Measurements from ENCODE around the gene NAPG.
"Not testable (repeated sequence)": the region's sequence is repeated elsewhere in the genome, so short reads cannot be mapped to it uniquely, and the experiment has no call there.

Gene NAPG

DNA sequence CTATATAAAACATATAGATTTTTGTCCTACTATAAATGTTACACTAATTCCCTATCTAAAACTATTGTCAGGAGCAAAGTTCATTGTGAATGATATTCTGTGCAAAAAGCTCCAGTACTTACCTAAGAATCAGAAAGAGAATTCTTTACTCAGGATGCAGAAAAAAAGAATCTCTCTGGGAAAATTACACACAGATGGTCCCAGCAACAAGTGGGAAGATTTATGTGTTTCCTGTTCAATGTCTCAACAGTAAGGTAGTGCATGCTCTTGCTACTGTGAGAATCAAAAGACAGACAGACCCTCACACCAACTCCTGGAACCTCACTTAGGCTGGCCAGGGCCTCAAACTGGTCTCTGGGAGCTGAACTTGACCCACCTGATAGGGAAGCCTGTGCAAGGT lies 11.2 kb upstream of the NAPG start:
- no peak for DNase-seq

GRCh38 chr18:10515456-10515855 lies 10.4 kb upstream of the NAPG start:
- peak; percentile 24 for DNase-seq

GRCh38 chr18:10516078-10516477 lies 9.7 kb upstream of the NAPG start:
- DNase-seq, result no peak

DNA sequence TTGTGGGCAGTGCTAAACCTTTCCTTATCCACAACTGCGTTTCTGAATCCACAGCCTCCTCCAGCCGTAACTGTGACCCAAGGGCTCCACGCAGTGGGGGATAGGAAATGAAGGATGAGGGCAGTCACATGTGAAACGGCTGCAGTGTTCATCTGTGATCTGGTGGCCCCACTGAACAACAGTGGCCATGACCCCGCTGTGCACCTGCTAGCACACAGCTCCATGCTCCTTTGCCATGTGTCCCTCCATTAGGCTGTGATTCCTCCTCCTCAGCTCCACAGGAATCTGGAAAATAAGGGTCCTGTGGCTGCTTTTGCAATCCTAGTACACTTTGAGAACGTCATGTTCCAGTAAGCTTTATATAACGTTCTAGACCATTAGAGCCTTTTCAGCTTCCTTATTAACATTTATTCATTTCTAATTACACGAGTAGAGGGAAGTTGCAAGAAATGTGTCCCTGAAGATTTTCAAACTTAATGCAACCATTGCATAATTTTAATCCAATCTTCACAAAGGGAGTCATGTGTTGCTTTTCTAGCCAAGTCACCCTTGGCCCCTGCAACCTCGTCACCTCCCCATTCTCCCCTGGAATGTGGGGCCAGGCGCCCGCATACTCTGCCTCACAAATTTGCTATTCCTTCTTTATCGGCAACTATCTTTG lies 7.1 kb upstream of the NAPG start:
- DNase-seq, result peak; percentile 49

- DNase-seq, result no peak
Measured at GRCh38 chr18:10519366-10519765, 6.5 kb upstream of the NAPG start.

DNA sequence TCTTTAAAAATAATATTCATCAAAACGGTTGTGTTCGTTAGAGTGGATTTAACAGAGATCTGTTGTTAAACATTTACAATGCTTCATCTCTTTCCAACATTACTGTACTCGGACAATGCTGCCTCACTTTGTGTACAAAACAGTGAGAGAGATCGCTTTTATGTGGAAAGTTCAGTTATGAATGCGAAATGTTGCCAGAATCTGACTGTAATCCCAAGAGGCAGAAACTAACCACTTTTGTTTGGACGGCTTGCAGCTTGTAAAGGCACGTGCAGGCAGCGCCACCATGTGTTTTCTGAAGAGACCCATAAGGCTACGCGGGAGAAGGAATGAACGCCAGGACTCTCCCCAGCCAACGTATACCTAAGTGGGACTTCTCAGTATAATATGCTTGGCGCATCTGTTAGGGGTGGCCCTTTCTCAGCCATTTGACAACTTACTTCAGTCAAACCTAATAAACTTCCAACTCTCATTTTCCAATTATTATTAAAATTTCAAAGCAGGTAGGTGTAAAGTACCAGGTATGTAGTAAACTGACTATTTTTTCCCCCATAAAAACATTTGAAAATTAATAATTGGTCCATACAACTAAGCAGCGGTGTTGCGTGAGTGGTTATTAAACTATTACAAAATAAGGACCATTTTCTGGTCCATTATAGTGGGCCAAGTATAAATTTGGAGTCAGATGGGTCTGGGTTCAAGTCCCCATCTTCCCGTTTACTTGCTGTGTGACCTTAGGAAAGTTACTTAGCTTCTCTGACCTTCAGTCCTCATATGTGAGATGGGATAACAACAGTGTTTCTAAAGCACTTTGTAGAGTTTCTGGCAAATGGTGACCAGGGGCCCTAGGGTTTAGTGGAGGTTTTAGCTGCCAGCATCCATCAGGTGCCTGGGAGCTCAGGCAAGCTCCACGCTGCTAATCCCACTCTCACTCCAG lies 5.6 kb upstream of the NAPG start:
- DNase-seq, result peak; percentile 86

- no peak for DNase-seq
Measured at GRCh38 chr18:10521566-10521965, 4.3 kb upstream of the NAPG start.

DNA sequence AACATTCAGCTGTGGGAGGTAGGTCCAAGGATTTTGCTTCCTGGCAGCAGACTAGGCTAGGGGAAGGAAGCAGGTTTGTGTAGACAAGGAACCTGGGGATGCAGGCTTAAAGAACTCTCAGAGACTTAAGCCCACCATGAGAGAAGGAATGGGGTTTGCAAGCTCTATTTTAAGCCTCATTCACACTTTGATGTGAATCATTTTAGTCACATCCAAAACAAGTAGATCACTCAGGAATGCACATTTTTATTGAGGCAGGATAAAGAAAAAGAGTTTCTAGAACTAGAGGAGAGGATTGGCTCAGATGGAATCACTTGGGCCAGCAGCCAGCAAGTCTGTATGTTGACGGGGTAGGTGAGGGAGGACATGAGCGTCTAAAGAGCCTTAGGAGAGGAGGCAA lies 3.3 kb upstream of the NAPG start:
- DNase-seq, result no peak

DNA sequence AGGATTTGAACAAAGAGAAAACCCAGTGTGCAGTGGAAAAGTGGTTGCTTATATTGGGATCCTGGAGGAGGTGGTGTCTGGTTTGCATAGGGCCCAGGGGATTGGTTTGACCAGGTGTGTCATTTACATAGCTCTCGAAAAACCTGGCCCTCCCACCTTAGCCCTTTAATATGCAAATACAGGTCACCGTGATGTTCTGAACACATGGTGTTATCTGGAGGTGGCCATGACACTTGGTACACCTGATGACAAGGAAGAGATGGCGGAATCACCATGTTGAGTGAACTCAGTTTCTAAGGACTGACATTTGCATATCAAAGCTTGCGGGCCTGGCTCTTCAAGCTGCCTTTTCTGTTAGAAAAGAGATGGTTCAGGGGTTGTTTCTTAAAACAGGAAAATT lies 2.3 kb upstream of the NAPG start:
- DNase-seq, result no peak

- peak; percentile 68 for DNase-seq
Measured at GRCh38 chr18:10524507-10525370, 1.1 kb upstream of the NAPG start.

DNA sequence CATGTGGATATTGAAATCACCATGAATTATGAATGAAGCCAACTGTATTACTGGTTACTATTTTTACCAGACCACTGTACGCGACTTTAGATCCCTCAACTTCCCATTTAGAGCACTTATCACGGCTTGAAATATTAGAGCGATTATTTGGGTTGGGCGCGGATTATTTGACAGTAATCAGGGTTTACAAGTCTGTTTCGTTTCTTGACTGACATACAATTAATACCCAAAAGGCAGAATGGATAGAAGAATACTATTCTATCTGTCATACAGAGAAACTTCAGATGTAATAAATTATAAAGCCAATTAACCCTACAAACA lies 496 bp upstream of the NAPG start:
- DNase-seq, result no peak

- peak; percentile 5 for DNase-seq
Measured at GRCh38 chr18:10526561-10526949, 728 bp downstream of the NAPG start.

DNA sequence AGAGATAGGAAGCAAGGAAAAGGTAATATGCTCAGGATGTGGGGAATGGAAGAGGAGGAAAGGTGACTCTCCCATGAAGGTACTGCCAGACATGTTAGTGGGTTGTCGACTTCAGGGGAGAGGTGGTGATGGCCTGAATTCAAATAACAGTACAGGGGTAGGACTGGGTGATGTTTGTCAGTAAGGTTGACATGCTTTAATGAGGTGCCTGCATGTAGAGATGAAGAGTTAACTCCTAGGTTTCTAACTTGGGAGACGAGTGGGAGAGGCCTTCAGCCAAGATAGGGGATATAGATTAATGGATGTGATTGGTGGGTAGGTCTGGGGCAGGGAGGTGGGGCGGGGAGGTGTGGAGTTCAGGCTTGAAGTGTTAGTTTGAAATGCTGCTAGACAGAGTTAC lies 2.6 kb downstream of the NAPG start:
- DNase-seq, result no peak

GRCh38 chr18:10530002-10530401 lies 4.2 kb downstream of the NAPG start:
- peak; percentile 67 for DNase-seq

DNA sequence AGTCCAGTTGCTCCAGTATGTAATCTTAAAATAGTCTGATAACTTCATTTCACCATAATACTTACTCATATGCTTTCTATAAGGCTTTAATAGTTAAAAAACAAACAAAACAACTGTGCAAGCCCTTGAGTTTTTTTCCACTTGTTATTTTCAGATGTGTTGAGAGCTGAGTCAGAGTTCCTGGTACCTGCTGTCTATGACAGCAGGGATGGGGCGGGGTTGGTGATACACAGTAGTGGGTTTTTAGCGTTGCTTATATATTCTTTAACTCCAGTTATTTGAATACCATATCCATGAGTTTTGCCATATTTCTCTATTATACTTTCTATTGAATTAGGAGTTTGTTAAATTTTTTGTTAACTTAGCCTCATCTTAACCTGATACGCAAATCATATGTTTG lies 5.0 kb downstream of the NAPG start:
- DNase-seq, result no peak

DNA sequence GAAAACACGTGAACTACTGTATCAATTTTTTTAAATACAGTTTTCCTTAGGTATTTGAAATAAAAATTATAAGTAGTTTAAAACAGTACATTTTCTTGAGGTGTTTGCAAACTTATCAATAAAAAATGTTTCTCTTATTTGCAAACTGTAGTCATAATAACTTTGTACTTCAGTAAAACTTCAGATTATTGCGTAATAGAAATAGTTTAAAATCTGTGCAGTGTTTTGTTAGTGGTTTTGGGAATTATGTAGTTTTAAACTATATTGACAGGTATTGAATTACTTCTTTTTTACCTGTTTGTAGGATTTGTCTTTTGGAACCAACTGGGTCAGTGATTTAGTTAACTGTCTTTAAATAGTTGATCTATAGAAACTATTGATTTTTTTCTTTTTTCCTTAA lies 7.3 kb downstream of the NAPG start:
- no peak for DNase-seq

- peak; percentile 38 for DNase-seq
Measured at GRCh38 chr18:10536280-10536679, 10.5 kb downstream of the NAPG start.

DNA sequence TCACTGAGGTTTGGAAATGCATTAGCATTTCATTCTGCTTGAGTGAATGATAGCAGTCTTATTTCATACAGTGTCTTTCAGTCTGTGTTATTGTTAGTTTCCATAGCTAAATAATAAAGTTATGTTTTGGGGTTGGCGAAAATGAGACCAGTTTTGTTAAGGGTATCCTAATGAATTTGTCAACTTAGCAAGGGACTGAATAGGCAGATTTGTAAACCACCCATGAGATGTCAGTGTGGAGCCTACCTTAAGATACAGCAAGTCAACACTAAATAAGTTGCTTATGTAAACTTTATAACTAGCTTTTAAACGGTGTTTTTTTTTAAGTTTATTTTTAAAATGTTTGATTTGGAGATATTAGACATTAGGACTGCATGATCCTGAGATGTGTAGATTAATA lies 11.9 kb downstream of the NAPG start:
- no peak for DNase-seq

DNA sequence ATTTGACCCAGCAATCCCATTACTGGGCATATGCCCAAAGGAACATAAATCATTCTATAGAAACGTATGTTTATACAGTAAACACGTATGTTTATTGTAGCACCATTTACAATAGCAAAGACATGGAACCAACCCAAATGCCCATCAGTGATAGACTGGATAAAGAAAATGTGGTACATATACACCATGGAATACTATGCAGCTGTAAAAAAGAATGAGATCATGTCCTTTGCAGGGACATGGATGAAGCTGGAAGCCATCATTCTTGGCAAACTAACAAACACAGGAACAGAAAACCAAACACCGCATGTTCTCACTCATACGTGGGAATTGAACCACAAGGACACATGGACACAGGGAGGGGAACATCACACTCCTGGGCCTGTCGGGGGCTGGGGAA lies 13.3 kb downstream of the NAPG start:
- not testable (repeated sequence) for DNase-seq

GRCh38 chr18:10543277-10543676 lies 17.4 kb downstream of the NAPG start:
- no peak for DNase-seq

GRCh38 chr18:10544093-10544748 lies 18.4 kb downstream of the NAPG start:
- DNase-seq, result no peak

DNA sequence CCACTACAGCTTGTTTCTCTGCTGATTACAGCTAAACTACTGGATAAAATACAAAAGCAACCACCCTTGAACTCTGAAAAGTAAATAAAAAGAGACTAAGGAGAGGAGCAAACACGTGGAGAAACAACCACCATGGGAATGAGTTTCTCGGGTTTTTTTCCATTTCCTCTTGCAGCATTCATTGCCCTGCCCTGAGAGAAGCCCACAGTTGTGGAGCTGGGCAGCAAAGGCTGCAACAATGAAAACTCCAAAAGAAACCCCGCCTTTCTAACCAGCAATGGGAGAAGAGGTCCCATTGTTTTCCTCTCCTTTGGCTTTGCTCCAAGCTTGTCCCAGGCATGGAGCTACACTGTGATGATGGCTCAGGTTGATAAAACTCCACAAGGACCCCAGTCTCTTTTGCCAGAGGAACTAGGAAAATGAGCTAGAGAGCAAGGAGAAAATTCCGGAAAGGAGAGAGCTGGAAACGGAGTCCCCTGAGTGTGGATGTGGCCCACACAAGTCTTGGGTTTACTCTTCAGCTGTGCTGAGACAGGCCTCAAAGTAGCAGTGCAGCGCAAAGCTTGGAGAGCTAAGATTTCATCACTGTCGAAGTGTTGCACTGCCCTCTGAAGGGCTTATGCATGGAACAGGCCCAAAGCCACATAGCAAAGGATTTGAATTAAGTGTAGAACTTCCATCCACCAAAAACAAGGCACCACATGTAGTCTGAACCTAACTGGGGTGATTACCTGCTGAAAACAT lies 20.9 kb downstream of the NAPG start:
- no peak for DNase-seq

Measured in suppressor macrophage treated with lipopolysaccharide for 4 hours (primary cell).